Measurements from ENCODE around the gene PATJ.

The PATJ gene

DNA sequence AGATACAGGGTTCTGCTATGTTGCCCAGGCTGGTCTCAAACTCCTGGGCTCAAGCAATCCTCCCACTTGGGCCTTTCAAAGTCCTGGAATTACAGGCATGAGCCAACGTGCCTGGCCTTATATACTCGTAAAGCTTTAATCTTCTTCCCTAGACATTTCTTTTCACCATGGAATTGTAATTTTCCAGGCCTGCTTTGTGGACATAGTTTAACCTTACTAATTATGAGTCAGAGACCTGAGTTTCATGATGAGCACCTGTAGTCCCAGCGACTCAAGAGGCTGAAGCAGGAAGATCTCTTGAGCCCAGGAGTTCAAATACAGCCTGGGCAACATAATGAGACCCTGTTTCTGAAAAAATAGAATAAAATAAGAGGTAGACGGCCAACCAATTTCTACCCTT is 12.3 kb downstream of the PATJ start:
- TF ChIP-seq ZSCAN16 (tag by site-specific recombination; IDR thresholded peaks at IDR 0.05), result no peak
- TF ChIP-seq, protein P1, sequence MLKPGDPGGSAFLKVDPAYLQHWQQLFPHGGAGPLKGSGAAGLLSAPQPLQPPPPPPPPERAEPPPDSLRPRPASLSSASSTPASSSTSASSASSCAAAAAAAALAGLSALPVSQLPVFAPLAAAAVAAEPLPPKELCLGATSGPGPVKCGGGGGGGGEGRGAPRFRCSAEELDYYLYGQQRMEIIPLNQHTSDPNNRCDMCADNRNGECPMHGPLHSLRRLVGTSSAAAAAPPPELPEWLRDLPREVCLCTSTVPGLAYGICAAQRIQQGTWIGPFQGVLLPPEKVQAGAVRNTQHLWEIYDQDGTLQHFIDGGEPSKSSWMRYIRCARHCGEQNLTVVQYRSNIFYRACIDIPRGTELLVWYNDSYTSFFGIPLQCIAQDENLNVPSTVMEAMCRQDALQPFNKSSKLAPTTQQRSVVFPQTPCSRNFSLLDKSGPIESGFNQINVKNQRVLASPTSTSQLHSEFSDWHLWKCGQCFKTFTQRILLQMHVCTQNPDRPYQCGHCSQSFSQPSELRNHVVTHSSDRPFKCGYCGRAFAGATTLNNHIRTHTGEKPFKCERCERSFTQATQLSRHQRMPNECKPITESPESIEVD (tag by site-specific recombination; IDR thresholded peaks at IDR 0.05), result peak; percentile 29; the same call in 1 of the 2 replicates
- TF ChIP-seq, protein P2, sequence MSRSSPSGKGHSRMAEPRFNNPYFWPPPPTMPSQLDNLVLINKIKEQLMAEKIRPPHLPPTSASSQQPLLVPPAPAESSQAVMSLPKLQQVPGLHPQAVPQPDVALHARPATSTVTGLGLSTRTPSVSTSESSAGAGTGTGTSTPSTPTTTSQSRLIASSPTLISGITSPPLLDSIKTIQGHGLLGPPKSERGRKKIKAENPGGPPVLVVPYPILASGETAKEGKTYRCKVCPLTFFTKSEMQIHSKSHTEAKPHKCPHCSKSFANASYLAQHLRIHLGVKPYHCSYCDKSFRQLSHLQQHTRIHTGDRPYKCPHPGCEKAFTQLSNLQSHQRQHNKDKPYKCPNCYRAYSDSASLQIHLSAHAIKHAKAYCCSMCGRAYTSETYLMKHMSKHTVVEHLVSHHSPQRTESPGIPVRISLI (tag by site-specific recombination; IDR thresholded peaks at IDR 0.05), result peak; percentile 78
- no peak for TF ChIP-seq ZNF24 (tag by site-specific recombination; IDR thresholded peaks at IDR 0.05)
- TF ChIP-seq ZBTB17 (tag by site-specific recombination; IDR thresholded peaks at IDR 0.05), result 0 out of 2 replicates have a peak, but pooled peaks have one; percentile 13
- no peak for TF ChIP-seq ZNF157 (tag by site-specific recombination; IDR thresholded peaks at IDR 0.05)
- 0 out of 2 replicates have a peak, but pooled peaks have one; percentile 23 for TF ChIP-seq SCRT2 (tag by site-specific recombination; IDR thresholded peaks at IDR 0.05)
- TF ChIP-seq ZFP37 (tag by site-specific recombination; IDR thresholded peaks at IDR 0.05), result no peak
- no peak for TF ChIP-seq PRDM1 (tag by site-specific recombination; IDR thresholded peaks at IDR 0.05)
- no peak for TF ChIP-seq ZNF223 (tag by site-specific recombination; IDR thresholded peaks at IDR 0.05)
- TF ChIP-seq SP7 (tag by site-specific recombination; IDR thresholded peaks at IDR 0.05), result 0 out of 2 replicates have a peak, but pooled peaks have one; percentile 25
- no peak for TF ChIP-seq IKZF3 (tag by site-specific recombination; IDR thresholded peaks at IDR 0.05)
- H3K36me3 ChIP-seq (ENCODE audit: control insufficient read depth in 2 of 2, insufficient read depth in 1 of 2, low read length in 2 of 2), result no peaks in the 10 kb centered on the region; a peak in 1 of 3 replicates
- CTCF ChIA-PET, result no interaction called here
- no peaks in the 10 kb centered on the region for H3K9me3 ChIP-seq (ENCODE audit: control insufficient read depth, insufficient read depth, low read depth, low read length)
- H3K4me1 ChIP-seq (ENCODE audit: control insufficient read depth, insufficient read depth, low read length), result no peaks in the 10 kb centered on the region
- POLR2A ChIA-PET, result no interaction called here
- no peak overlapping the region for H3K27ac ChIP-seq (ENCODE audit: extremely low read depth, low read depth, low read length)
- no peak overlapping the region for H3K4me3 ChIP-seq (ENCODE audit: low read depth, low read length)

DNA sequence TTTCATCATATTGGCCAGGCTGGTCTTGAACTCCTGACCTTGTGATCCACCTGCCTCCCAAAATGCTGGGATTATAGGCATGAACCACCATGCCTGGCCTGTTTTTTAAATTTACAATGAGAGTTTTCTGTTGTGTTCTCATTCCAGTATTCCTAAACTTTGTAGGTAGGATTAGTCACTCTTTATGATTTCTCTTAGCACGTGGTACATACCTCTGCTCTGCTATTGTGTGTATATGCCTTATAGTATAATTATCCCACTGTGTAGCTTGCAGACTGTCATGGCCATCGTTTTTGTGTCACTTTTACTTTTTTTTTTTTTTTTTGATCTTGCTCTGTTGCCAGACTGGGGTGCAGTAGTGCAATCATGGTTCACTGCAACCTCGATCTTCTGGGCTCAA is 14.5 kb downstream of the PATJ start:
- Histone ChIP-seq H3K4me3 (ENCODE audit: low read depth, low read length) (no peak overlapping the region), H3K27ac (ENCODE audit: extremely low read depth, low read depth, low read length) (no peak overlapping the region), H3K36me3 (ENCODE audit: control insufficient read depth in 2 of 2, insufficient read depth in 1 of 2, low read length in 2 of 2) (peaks cover 0 to 2% of the 10 kb centered on the region in 2 experiments; a peak in 1 of 3 replicates), H3K4me1 (ENCODE audit: control insufficient read depth, insufficient read depth, low read length) (no peaks in the 10 kb centered on the region), H3K9me3 (ENCODE audit: control insufficient read depth, insufficient read depth, low read depth, low read length) (no peaks in the 10 kb centered on the region)
- TF ChIP-seq, protein P3, sequence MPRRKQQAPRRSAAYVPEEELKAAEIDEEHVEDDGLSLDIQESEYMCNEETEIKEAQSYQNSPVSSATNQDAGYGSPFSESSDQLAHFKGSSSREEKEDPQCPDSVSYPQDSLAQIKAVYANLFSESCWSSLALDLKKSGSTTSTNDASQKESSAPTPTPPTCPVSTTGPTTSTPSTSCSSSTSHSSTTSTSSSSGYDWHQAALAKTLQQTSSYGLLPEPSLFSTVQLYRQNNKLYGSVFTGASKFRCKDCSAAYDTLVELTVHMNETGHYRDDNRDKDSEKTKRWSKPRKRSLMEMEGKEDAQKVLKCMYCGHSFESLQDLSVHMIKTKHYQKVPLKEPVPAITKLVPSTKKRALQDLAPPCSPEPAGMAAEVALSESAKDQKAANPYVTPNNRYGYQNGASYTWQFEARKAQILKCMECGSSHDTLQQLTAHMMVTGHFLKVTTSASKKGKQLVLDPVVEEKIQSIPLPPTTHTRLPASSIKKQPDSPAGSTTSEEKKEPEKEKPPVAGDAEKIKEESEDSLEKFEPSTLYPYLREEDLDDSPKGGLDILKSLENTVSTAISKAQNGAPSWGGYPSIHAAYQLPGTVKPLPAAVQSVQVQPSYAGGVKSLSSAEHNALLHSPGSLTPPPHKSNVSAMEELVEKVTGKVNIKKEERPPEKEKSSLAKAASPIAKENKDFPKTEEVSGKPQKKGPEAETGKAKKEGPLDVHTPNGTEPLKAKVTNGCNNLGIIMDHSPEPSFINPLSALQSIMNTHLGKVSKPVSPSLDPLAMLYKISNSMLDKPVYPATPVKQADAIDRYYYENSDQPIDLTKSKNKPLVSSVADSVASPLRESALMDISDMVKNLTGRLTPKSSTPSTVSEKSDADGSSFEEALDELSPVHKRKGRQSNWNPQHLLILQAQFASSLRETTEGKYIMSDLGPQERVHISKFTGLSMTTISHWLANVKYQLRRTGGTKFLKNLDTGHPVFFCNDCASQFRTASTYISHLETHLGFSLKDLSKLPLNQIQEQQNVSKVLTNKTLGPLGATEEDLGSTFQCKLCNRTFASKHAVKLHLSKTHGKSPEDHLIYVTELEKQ (tag by site-specific recombination; IDR thresholded peaks at IDR 0.05; ENCODE audit: borderline replicate concordance), result no peak
- TF ChIP-seq ZBTB1 (tag by site-specific recombination; IDR thresholded peaks at IDR 0.05) (no peak), ZNF621 (tag by site-specific recombination; IDR thresholded peaks at IDR 0.05) (no peak), ZNF24 (tag by site-specific recombination; IDR thresholded peaks at IDR 0.05) (no peak), ZIC2 (tag by site-specific recombination; IDR thresholded peaks at IDR 0.05) (no peak)
- TF ChIP-seq, protein P4, sequence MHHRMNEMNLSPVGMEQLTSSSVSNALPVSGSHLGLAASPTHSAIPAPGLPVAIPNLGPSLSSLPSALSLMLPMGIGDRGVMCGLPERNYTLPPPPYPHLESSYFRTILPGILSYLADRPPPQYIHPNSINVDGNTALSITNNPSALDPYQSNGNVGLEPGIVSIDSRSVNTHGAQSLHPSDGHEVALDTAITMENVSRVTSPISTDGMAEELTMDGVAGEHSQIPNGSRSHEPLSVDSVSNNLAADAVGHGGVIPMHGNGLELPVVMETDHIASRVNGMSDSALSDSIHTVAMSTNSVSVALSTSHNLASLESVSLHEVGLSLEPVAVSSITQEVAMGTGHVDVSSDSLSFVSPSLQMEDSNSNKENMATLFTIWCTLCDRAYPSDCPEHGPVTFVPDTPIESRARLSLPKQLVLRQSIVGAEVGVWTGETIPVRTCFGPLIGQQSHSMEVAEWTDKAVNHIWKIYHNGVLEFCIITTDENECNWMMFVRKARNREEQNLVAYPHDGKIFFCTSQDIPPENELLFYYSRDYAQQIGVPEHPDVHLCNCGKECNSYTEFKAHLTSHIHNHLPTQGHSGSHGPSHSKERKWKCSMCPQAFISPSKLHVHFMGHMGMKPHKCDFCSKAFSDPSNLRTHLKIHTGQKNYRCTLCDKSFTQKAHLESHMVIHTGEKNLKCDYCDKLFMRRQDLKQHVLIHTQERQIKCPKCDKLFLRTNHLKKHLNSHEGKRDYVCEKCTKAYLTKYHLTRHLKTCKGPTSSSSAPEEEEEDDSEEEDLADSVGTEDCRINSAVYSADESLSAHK (tag by site-specific recombination; IDR thresholded peaks at IDR 0.05), result no peak
- ChIA-PET POLR2A (no interaction called here), CTCF (interaction anchor here (0.6 kb wide), 1 partner anchor 48 kb away, joined by 3 read pairs; no protein-coding TSS in a partner anchor)
